ENCODE results near the gene ADGRG3.

ADGRG3 gene

DNA sequence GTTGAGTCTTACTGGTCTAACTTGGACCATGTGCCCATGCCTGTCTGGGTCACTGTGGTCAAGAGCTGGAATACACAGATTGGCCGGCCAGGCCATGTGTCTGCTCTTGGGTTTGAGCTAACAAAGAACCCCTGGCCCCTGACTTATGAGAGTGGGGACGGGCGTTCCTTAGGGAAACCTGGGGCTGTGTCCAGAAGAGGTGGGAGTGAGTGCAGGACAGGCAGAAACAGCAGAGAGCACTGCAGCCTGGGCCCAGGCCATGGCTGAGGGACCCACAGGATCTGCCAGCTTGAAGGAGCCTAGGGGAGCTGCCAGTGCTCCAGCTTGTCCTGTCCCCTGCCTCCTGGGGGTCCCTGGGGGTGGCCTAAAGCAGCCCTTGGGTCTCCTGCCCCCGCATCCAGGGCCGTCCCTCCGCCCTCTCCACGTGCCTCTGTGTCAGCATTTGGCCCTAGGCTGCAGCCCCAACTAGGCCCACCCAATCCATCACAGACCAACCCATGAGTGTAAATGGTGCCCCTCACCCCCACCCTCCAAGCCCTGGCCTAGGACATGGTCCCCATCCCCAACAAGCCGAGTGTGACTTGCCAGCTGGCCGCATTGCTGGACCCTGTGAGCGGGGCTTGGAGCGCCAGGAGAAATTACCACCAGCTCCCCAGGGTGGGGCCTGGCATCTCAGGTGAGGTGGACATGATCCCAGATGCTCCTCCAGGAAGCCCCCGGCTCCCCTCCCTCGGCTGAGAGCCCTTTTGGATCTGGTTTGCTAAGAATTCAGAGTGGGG, 14.0 kb downstream of the ADGRG3 start:
- DNase-seq, result no peak

DNA sequence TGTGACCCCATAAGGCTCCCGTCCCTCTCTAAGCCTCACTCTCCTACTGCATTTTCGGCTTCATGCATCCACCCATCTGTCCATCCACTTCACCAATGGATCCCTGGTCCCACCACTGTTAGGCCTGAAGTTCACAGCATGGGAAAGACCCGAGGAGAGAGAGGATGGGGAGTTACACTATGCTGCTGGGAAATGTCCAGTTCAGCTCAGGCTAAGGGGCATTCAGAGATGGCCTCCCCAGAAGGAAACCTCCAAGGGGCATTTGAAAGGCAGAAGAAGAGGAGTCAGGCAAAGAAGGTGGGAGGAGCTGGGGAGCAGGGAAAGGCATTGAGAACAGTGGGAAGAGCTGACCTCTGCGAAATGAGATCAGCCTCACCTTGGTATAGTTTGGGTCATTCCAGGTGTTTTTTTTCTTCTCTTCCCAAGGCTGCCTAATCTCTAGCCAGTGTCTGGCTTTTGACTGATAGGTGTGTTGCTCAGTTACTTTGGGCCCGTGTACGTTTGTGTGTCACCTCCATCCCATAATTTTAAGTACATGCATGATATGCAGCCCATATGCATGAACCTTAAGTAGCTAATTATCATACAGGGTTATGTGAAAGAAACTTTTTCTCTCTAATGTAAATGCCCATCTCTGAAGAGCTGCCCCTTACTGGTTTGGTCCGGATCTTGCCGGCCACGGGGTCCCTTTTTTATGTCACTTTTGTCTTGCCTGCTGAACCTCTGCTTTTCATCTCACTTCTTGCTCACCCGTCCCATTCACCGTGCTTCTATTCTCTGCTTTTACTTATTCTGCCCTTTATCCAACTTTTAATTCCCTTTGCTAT, 14.9 kb downstream of the ADGRG3 start:
- DNase-seq, result no peak

DNA sequence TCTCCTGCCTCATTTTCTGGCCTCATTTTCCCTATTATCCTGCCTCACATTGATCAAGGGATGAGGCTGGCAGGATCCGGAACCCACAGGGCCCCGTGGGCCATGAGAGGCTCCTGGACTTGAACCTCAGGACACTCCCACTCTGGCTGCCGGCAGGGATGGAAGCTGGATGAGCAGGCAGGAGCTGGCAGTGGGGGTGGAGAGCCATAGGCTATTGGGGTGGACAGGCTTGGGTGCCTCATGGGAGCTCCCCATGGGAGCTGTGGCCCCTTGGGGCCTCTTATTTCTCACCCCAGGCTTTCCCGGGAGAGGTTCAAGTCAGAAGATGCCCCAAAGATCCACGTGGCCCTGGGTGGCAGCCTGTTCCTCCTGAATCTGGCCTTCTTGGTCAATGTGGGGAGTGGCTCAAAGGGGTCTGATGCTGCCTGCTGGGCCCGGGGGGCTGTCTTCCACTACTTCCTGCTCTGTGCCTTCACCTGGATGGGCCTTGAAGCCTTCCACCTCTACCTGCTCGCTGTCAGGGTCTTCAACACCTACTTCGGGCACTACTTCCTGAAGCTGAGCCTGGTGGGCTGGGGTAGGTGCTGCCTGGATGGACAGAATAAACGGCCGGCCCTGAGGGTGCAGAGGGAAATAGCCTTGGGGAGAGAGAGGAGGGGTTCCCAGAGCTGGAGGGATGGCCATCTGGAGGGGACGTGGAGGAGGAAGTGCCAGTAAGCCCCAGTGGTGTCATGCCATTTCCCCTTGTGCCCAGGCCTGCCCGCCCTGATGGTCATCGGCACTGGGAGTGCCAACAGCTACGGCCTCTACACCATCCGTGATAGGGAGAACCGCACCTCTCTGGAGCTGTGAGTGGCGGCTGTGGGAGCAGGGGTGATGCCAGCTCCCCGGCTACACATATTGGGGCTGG, 15.8 kb downstream of the ADGRG3 start:
- no peak for DNase-seq

DNA sequence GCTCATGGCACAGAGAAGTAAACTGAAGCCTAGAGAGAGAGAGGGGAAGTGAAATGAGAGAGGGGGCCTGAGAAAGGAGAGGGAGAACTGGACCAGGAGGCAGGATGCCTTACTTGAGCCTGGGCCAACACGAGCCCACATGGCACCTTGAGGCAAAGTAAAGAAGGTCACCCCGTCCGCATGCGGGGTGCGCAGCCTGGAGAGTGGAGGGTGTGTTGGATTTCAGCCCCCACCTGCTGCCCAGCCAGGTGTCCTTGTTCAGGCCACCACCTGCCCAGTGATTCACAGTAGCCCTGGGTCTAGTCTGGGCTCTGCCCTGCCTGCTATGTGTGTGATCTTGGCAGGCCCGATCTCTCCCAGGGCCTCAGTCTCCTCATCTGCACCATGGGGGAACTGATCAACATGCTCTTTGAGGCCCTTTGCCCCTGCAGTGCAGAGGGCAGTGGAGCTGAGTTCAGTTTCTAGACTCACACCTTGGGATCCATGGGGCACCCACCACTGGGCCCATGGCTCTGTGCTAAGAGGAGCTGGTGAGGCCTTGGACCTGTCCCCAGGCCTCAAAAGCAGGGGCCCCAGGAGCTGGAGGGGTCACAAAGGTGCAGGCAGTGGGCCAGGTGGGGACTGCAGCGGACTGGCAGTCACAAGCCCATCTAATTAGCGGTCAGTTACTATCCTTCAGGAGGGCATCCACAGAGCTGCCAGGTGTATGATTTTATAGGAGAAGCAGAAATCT, 16.7 kb downstream of the ADGRG3 start:
- DNase-seq, result no peak

DNA sequence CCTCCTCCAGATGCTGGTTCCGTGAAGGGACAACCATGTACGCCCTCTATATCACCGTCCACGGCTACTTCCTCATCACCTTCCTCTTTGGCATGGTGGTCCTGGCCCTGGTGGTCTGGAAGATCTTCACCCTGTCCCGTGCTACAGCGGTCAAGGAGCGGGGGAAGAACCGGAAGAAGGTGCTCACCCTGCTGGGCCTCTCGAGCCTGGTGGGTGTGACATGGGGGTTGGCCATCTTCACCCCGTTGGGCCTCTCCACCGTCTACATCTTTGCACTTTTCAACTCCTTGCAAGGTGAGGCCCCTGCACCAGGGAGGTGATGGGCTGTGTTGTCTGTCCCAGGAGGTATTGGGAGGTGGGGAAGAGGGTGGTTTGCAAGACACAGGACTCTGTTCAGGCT, 17.5 kb downstream of the ADGRG3 start:
- no peak for DNase-seq

DNA sequence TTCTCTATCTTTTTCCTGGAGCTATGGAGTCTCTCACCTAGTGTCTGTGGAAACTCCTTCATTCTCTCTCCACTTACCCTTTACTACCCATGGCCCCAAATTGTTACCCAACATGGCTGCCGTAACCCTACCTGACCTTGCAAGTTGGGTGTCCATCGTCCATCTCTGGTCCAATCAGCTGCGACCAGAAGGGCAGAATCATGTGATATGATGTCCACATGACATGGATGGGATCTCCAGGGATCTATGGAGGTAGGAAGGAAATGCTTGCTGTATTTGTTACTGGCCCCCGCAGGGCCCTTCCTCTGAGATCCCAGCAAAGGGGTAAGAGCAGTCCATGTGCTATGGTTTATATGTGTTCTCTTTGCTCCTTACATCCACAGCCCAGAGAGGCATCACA, 18.5 kb downstream of the ADGRG3 start:
- no peak for DNase-seq

DNA sequence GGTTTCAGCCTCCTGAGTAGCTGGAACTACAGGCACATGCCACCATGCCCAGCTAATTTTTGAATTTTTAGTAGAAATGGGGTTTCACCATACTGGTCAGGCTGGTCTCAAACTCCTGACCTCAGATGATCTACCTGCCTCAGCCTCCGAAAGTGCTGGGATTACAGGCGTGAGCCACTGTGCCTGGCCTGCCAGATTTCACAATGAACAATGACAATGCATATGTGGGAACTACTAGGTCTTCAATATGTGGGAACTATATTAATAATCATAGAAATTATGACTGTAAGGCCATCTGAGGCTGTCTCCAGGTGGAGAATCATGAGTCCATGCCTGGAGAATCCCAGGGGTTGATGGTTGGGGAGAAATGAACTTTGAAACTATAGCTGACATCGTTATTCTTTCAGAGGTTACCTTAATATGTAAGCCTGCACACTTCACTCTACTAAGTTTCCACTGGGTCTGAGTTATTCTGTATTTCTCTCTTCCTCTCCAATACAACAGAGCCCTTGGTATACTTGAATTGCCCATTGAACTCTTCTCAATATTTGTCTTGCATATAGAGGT, 19.3 kb downstream of the ADGRG3 start:
- no peak for DNase-seq

DNA sequence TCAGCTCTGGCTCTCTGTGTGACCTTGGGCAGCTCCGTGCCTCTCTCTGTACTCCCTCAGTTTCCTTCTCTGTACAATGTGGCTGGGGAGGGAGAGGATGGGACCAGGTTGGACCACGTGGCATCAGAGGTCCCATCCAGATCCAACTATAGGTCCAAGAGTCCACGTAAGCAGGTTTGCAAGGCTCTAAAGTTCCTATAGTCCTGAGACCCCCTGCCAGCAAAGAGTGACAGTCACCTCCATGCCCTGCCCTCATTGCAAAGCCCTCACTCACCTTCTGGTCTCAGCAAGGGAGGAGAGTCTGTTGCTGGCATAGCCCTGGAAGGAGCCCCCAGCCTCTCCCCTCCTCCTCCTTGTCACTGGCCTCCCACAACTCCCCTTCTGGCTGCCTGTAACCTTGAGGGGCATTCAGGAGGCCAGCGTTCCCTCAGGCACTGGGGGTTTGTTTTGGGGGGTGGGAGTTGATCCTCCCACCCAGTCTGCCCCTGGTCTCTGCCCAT, 20.4 kb downstream of the ADGRG3 start:
- no peak for DNase-seq

DNA sequence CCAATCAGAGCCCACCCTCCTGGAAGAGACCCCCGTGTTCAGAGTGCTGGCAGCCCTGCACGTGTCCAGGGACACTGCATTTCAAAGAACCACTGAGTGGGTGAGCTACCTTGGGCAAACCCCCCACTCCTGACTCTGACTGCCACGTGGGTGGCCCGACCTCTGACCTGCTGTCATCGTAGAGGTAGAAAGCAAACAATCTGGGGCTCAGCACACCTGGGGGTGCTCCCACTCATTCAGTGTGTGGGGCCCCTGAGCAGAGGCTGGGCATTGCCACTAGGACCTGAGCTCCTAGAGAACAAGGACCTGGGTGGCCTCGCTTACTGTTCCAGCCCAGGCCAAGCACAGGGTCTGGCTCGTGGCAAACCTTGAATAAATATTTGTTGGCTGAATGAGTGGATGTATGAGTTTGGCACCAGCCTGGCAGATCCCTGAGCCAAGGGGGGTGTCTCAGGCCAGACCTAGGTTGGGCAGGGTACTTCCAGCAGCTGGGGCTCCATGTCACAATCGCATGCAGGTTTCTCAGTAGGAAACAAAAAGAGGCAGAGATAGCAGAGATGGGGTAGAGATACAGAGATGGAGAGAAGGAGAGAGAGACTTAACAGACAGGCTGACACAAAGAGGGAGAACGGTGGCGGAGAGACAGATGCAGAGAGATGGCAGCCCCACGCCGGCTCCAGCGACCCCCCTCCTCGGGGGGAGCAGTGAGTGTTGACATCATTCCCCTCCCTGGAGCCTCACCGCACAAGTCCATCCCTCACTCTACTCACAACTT, 21.1 kb downstream of the ADGRG3 start:
- no peak for DNase-seq

DNA sequence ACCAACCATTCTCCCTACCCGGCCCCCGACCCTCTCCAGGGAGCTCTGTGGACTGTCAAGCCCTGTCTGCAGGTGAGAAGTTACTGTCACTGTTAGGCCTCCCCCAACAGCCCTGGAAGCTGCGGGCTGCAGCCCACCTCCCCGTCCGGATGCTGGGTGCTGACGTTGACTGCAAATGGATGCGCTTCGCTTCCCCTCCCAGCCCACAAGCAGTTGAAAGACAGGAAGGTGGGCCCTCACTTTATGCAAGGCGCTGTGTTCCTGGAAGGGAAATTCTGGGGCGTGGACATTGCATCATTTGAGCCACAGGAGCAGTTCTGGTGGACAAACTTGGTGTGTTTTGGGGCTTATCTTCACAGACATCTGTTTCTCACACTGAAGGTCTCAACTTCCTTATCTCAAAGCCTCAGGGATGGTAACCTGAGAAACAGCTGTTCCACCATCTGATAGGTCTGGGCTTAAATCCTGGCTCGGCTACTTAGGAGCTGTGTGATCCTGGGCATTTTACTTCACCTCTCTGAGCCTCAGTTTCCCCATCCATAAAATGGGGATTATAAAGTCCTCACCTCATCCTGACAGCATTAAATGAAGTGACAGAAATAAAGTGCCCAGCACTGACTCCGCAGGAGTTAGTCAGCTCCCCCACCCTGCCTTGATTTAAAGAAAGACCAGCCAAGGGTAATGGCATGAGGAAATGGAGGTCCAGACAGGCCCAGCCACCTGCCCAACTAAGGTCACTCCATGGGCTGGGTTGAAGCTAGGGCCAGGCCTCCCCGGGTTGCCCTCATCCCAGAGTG, 21.9 kb downstream of the ADGRG3 start:
- DNase-seq, result peak; percentile 22

DNA sequence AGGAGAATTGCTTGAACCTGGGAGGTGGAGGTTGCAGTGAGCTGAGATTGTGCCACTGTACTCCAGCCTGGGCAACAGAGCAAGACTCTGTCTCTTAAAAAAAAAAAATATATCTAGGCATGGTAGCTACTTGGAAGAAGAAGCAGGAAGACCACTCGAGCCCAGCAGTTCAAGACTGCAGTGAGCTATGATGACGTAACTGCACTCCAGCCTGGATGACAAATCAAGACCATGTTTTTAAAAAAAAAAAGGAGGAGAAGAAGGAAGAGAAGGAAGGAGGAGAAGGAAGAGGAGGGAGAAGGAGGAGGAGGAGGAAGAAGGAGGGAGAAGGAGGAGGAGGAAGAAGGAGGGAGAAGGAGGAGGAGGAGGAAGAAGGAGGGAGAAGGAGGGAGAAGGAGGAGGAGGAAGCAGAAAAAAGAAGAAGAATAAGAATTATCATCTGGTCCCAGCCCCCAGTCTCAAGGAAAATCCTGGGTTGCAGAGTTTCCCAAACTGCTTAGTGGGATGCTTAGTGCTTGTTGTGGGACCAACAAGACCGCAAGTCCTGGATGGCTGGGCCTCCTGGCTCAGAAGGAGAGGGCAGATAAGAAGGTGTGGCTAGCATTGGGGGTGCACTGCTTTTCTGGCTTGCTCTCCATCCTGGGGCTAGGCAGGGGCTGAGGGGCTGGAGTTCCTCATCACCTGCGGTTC, 22.8 kb downstream of the ADGRG3 start:
- no peak for DNase-seq

DNA sequence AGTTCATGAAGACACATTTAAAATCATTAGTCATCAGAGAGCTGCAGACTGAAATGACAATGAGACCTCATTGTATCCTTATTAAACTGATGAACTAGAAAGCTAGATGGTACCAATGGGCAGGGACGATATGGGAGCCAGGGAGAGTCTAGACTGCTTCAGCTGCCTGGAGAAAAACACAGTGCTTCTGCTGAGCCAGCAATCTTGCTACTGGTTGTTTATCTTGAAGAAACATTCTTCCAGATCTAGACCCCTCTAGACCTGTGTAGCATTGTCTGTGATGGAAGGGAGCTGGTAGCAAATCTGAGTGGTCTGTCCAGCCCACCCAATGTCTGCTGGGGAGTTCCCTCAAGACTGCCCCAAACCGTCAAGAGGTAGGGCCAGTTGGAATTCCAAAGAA, 24.5 kb downstream of the ADGRG3 start:
- DNase-seq, result no peak

DNA sequence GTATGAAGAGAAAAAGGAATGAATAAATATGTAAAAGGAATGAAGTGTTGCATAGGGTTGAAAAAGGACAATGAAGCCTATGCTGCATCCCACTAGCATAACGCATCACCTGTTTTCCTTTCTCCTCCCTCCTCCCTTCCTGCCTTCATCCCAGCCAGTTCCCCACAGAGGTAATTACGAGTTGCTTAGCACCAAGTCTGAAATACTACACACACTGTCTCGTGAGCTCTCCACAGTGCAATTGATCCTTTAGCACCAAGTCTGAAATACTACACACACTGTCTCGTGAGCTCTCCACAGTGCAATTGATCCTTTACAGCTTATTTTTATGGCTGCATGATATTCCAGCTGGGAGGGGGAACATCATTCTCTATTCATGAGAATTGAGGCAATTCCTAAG, 25.4 kb downstream of the ADGRG3 start:
- DNase-seq, result no peak

DNA sequence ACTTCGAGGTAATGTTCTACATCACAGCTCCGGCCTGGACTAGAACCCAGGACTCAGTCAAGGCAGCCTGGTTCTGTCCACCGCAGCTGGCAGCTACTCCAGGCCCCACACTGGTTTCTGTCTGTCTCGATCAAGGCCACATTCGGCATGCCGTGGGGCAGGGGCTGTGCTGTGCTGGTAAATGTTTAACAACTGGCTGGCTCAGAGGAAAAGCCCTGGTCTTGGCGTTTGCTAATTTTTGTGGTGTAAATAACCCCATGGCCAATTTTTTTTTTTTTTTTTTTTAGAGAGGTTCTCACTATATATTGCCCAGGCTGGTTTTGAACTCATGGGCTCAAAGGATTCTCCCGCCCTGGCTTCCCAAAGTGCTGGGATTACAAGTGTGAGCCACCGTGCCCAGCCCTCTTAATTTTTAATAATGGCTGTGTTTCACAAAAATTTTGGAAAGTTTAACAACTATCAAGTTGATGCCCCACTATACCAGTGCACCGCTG, 26.2 kb downstream of the ADGRG3 start:
- DNase-seq, result no peak

DNA sequence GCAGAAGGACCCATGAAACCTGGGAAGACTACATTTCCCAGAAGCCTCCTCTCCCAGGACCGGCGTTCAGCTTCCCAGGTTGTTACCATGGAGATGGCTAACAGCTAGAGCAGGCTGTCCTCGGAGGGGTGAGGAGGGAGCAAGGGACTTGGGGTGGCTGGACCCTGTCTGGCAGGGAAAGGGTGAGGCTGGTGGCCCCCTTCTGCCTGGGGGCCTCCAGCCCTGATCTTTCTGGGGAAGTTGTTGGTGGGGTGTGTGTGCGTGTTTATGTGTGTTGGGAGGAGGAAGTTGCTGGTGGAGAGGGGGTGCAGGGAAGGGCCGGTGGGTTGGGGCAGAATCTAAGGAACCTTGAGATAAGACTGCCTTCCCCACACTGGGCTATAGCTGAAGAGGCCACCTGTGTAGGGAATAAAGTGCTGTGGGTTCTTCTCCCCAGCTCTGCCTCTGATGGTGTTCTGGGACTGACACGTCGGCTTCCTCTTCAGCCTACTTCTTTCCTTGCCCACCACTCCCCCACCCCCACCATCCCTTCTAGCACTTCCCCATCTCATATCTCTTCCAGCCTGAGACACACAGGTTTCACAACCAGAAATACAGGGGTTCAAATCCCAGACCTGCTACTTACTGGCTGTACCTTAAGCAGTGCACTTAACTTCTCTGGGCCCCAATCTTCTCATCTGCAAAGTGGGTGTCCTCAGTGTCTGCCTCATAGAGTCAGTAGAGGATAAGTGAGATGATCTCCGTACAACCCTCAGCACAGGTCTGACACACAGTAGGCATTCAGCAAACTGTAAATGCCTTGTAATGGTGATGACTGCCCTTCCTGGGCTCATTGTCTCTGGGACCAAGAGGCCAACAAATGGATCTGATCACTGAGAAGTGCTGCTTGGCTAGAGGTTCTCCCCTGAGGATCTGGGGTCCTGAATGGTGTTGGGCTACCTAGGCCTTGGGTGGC, 26.9 kb downstream of the ADGRG3 start, which contains the start of gene DRC7:
TSS of gene DRC7 (plus strand) at position 82 of the 955 bp plus-strand sequence. CDS start 3,144 bp downstream, outside the sequence.
- peak; percentile 91 for DNase-seq

DNA sequence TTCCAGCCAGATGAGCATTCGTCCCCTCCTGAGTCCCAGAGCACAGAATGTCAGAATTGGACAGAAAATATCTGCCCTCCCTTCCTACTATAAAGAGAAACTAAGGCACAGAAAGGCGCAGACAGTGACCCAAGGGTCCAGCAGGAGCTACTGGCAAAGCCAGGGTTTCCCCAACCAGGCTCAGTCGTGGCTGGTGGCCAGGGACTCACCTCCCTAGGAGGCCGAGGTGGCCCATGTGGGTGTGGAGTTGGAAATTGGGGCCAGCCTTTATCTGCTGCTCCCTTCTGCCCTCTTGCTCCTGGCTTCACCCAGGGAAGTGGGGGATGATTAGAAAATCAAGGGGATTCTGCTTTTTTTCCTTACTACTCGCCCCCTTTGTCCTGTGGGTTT, 27.6 kb downstream of the ADGRG3 start:
- no peak for DNase-seq

DNA sequence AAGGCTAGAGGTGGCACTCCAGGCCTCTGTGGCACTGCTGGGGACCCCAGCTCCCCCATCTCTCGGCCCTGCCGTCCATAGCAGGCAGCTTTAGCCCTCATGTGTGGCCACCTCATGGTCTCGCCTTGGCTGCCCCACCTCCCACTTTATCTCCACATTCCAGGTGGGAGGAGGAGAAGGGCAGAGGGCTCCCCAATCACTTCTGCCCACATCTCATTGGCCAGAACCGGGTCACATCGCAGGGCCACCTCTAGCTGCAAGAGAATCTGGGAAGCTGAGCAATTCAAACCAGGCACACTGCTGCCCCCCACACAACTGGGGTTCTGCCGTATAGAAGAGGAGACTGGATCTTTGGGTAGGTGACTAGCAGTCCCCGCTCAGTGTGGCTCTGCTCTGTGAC, 28.1 kb downstream of the ADGRG3 start:
- no peak for DNase-seq

DNA sequence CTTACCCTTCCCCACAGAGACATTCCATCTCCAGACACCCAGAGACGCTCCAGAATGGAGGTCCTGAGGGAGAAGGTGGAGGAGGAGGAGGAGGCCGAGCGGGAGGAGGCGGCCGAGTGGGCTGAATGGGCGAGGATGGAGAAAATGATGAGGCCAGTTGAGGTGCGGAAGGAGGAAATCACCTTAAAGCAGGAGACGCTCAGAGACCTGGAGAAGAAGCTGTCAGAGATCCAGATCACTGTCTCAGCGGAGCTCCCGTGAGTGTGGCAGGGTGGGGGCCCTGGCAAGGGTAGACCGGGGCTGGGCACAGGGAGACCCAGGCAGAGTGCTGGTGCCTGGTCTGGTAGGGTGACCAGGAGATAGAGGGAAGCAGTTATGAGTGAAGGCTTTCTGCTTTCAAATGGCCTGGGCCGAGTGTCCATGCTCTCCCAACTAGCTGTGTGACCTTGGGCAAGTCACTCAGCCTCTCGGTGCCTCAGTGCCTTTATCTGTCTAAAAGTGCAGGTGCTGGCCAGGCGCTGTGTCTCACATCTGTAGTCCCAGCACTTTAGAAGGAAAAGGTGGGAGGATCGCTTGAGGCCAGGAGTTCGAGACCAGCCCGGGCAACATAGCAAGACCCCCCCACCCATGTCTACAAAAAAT, 29.9 kb downstream of the ADGRG3 start:
- no peak for DNase-seq

Measured in eye (tissue), 1 donor.